Lower lobe of right lung (tissue), 2 donors: ENCODE measurements around the gene GOLGA6L10. TPM values are rescaled to one million over a fixed set of nuclear protein-coding genes. Genes with fewer than 3 reads are reported as not detected.
"Not testable (repeated sequence)": the region's sequence is repeated elsewhere in the genome, so short reads cannot be mapped to it uniquely, and the experiment has no call there.

ENCODE experiments used
- ATAC-seq, 2 donors: fragments of 200-7000 bp; cut with Tn5 transposase; one replicate each; pipeline ENCODE4 v1.9.1; 2020 to 2022; ENCODE audit warnings: mild to moderate bottlenecking in 2 of 2, moderate library complexity in 2 of 2
- DNase-seq: peaks from one replicate; pipeline ENCODE4 v3.0.0-alpha.2; 2020
- H3K27ac ChIP-seq: fragments of 200-600 bp; one replicate; pipeline ENCODE4 v1.8.0; 2022
- H3K27me3 ChIP-seq: fragments of 200-600 bp; one replicate; pipeline ENCODE4 v1.8.0; 2022; ENCODE audit warnings: low read depth
- H3K36me3 ChIP-seq: fragments of 200-600 bp; one replicate; pipeline ENCODE4 v1.8.0; 2022; ENCODE audit warnings: mild to moderate bottlenecking
- H3K4me1 ChIP-seq: fragments of 200-600 bp; one replicate; pipeline ENCODE4 v1.8.0; 2022
- H3K4me3 ChIP-seq: fragments of 200-600 bp; one replicate; pipeline ENCODE4 v1.8.0; 2022; ENCODE audit warnings: mild to moderate bottlenecking
- H3K9me3 ChIP-seq: fragments of 200-600 bp; one replicate; pipeline ENCODE4 v1.8.0; 2022
- intact Hi-C: fragments of 100-400 bp; cut with DNase I; formaldehyde crosslinking; loops from one replicate; pipeline ENCODE4 v1.11.0; 2022
- total RNA-seq: library from RNA; stranded (reverse); fragmentation: NEBNext Ultra II Directional; extraction: Animal tissue kit (Norgen Biotek cat#: 25700); gene quantifications from one replicate; pipeline ENCODE4 v1.2.1, GENCODE V29; 2021
- TF ChIP-seq, protein P1 (sequence below): fragments of 200-600 bp; IDR thresholded peaks from one replicate; pipeline ENCODE4 v1.8.0; 2022; ENCODE audit warnings: antibody characterized with exemption, mild to moderate bottlenecking
- donor health status: DM: no; HTN: yes; CAD: no; lungs with severe emphysema.

The GOLGA6L10 gene
- total RNA-seq, 1 donor from 2014 or later = 0.41 TPM

DNA sequence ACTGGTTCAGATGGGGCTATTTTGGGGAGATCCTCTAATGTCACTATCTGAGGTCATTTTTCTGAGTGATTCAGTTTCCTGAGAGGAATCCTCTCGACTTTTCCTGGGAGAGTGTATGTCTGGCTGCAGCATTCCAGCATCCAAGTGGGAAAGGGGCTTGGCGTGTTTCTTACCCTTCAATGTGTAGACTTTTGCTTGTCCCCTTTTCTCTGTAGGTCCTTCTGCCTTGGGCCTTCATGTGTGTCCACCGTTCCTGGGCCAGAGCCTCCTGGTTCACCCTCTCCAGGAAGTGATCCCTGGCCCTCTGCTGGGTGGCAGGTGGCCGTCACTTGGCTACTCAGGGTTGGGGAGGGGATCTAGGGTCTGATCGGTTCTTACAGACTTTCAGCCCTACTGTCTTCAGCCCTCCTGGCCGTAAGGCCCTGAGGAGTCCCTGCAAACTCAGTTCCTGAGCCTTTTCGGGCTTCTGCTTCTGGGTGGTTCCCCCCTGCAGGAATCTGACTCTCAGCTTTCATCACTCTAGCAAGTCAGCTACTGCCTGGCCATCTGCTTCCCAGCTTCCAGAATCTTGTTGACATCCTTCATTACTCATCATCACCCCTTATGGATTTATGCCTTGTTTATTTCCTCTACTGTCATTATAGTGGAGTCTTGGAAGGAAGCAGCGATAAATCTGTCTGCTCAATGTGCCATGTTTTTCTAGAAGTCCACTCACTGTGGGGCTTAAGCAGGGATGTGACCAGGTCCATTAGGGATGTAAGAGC lies 36.5 kb downstream of the GOLGA6L10 start:
- no peak for DNase-seq

DNA sequence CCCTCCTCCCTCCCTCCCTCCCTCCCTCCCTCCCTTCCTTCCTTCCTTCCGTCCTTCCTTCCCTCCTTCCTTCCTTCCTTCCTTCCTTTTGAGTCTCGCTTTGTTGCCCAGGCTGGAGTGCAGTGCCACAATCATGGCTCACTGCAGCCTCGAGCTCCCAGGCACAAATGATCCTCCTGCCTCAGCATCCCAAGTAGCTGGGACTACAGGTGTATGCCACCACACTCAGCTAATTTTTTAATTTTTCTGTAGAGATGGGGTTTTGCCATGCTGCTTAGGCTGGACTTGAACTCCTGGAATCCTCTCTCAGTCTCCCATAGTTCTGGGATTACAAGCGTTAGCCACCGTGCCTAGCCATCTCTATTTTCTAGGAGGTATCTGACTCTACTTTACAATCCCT lies 38.0 kb downstream of the GOLGA6L10 start:
- H3K27ac ChIP-seq, DNase-seq, intact Hi-C loops, ATAC-seq, H3K36me3 ChIP-seq, H3K4me3 ChIP-seq, H3K9me3 ChIP-seq, H3K4me1 ChIP-seq, H3K27me3 ChIP-seq: not testable (repeated sequence)

More for the DNA sequence above, 36.5 kb downstream of the GOLGA6L10 start:
- Histone ChIP-seq H3K36me3 (no peaks in the 10 kb centered on the region), H3K4me1 (no peaks in the 10 kb centered on the region), H3K27ac (no peak overlapping the region), H3K4me3 (no peak overlapping the region), H3K9me3 (peaks cover 5% of the 10 kb centered on the region), H3K27me3 (no peaks in the 10 kb centered on the region)
- intact Hi-C loops = no loop called here
- TF ChIP-seq, protein P1, sequence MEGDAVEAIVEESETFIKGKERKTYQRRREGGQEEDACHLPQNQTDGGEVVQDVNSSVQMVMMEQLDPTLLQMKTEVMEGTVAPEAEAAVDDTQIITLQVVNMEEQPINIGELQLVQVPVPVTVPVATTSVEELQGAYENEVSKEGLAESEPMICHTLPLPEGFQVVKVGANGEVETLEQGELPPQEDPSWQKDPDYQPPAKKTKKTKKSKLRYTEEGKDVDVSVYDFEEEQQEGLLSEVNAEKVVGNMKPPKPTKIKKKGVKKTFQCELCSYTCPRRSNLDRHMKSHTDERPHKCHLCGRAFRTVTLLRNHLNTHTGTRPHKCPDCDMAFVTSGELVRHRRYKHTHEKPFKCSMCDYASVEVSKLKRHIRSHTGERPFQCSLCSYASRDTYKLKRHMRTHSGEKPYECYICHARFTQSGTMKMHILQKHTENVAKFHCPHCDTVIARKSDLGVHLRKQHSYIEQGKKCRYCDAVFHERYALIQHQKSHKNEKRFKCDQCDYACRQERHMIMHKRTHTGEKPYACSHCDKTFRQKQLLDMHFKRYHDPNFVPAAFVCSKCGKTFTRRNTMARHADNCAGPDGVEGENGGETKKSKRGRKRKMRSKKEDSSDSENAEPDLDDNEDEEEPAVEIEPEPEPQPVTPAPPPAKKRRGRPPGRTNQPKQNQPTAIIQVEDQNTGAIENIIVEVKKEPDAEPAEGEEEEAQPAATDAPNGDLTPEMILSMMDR = no peak
- no peak for ATAC-seq

DNA sequence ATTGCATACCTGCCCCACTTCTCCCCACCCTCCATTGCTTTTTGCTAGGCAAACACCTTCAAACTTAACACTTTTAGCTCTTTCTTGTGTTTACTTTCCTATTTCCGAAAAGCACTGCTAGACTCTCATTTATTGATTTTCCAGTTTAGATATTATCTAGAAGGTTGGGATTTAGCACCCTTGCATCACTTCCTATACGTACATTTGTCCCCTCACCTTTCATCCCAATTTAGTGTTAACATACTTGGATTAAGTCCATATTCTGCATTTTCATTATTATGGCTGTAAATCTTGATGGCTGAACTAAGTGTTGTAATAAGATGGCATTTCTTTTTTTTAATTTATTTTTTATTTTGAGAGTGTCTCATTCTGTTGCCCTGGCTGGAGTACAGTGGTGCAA lies 39.5 kb downstream of the GOLGA6L10 start:
- intact Hi-C loops = no loop called here
- no peaks in the 10 kb centered on the region for H3K4me1 ChIP-seq
- no peaks in the 10 kb centered on the region for H3K36me3 ChIP-seq
- H3K27me3 ChIP-seq = no peaks in the 10 kb centered on the region
- TF ChIP-seq, protein P1 = no peak
- ATAC-seq = no peak
- H3K27ac ChIP-seq = no peak overlapping the region
- no peak for DNase-seq
- H3K9me3 ChIP-seq = peaks cover 5% of the 10 kb centered on the region
- H3K4me3 ChIP-seq = no peak overlapping the region

DNA sequence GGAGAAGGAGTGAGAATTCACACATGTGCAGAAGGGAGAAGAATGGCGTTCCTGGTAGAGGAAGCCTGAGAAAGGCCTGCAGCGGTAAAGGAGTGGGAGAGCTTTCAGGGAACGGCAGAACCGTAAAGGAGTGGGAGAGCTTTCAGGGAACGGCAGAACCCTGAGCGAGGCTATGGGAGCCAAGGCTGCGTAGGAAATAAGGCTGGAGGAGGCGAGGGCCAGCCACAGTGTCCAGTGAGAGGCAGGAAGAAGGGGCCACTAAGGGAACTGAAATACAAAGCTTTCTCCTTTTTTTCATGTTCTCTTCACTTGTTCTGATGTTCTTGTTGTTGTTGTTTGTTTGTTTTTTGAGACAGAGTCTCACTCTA lies 41.6 kb downstream of the GOLGA6L10 start:
- no peak overlapping the region for H3K4me3 ChIP-seq
- H3K4me1 ChIP-seq = no peaks in the 10 kb centered on the region
- DNase-seq = no peak
- no peaks in the 10 kb centered on the region for H3K27me3 ChIP-seq
- ATAC-seq = no peak
- no peak overlapping the region for H3K27ac ChIP-seq
- H3K36me3 ChIP-seq = no peaks in the 10 kb centered on the region
- TF ChIP-seq, protein P1 = no peak
- peaks cover 5% of the 10 kb centered on the region for H3K9me3 ChIP-seq
- intact Hi-C loops = no loop called here

- DNase-seq (no peak), ATAC-seq (no peak)
- Histone ChIP-seq H3K27me3 (no peaks in the 10 kb centered on the region), H3K9me3 (peaks cover 5% of the 10 kb centered on the region), H3K27ac (no peak overlapping the region), H3K4me3 (no peak overlapping the region), H3K4me1 (no peaks in the 10 kb centered on the region), H3K36me3 (no peaks in the 10 kb centered on the region)
- intact Hi-C loops = no loop called here
- TF ChIP-seq, protein P1 = no peak
Observed at GRCh38 chr15:82306791-82307713, 42.2 kb downstream of the GOLGA6L10 start.
